Measurements from ENCODE around the gene NAV2. TPM values are rescaled to one million over a fixed set of nuclear protein-coding genes. Genes with fewer than 3 reads are reported as not detected.

The NAV2 gene
- total RNA-seq, 1 experiment from 2014 or later, result 46.3 TPM

- Histone ChIP-seq H3K27ac (ENCODE audit: insufficient read length, low read depth, low read length) (no peak overlapping the region), H3K4ac (ENCODE audit: low read depth, low read length) (no peak overlapping the region), H3K9ac (ENCODE audit: extremely low read depth, insufficient read length, low read length) (no peak overlapping the region), H4K5ac (ENCODE audit: insufficient read length, low read depth, low read length) (no peak overlapping the region), H3K14ac (ENCODE audit: insufficient read depth, low read length) (no peak overlapping the region), H3K23ac (ENCODE audit: insufficient read length, low read depth, low read length) (no peak overlapping the region), H2BK120ac (ENCODE audit: low read depth, low read length, poor library complexity, severe bottlenecking) (no peak overlapping the region), H3K79me2 (ENCODE audit: insufficient read depth, low read length) (no peaks in the 10 kb centered on the region), H2BK5ac (ENCODE audit: insufficient read length, low read length) (no peak overlapping the region), H2AFZ (ENCODE audit: low read length) (no peak overlapping the region), H4K20me1 (ENCODE audit: control insufficient read depth, insufficient read depth, insufficient read length) (no peaks in the 10 kb centered on the region), H3K56ac (ENCODE audit: insufficient read length, low read depth, low read length) (no peak overlapping the region), H2BK15ac (ENCODE audit: low read depth, low read length) (no peak overlapping the region), H4K91ac (ENCODE audit: insufficient read length, low read depth, low read length) (no peak overlapping the region), H3K4me2 (ENCODE audit: insufficient read depth, insufficient read length, low read length) (no peak overlapping the region), H2BK12ac (ENCODE audit: insufficient read length, low read depth, low read length) (no peak overlapping the region), H3K27me3 (ENCODE audit: insufficient read depth, low read length) (no peaks in the 10 kb centered on the region), H3K79me1 (ENCODE audit: insufficient read depth, low read depth, low read length, poor library complexity, severe bottlenecking) (no peaks in the 10 kb centered on the region), H2AK5ac (ENCODE audit: insufficient read length, low read length) (no peak overlapping the region), H2BK20ac (ENCODE audit: low read depth, low read length, poor library complexity, severe bottlenecking) (no peak overlapping the region), H3K23me2 (ENCODE audit: insufficient read length, low read depth, low read length, poor library complexity, severe bottlenecking) (no peaks in the 10 kb centered on the region), H3T11ph (ENCODE audit: low read length) (no peak overlapping the region), H3K4me1 (ENCODE audit: insufficient read depth, low read length) (peaks cover 24% of the 10 kb centered on the region), H3K18ac (ENCODE audit: insufficient read length, low read depth, low read length) (no peak overlapping the region), H3K9me3 (ENCODE audit: control insufficient read depth, low read depth, low read length) (no peaks in the 10 kb centered on the region), H4K8ac (replicated peaks; ENCODE audit: insufficient read length, low read depth, low read length) (no peak overlapping the region)
- WGBS (ENCODE audit: extremely low coverage, insufficient read length, low lambda C conversion rate), result no CpG with 5 or more reads among the region's 2 CpGs
- H3K27me3 Mint-ChIP-seq (ENCODE audit: low read depth), result no peaks in the 10 kb centered on the region
- H3K4me3 Mint-ChIP-seq, result no peak overlapping the region
- peaks cover 72 to 80% of the 10 kb centered on the region in 2 experiments for H3K4me1 Mint-ChIP-seq
- no peaks in the 10 kb centered on the region; a peak in 1 of 5 replicates for H3K9me3 Mint-ChIP-seq
- peak overlapping the region in 2 of 3 experiments; percentile 20 to 30; a peak in 3 of 7 replicates for H3K27ac Mint-ChIP-seq
- TF ChIP-seq CTCF (conservative IDR thresholded peaks at IDR 0.05), result no peak
- H3K36me3 Mint-ChIP-seq (ENCODE audit: insufficient read depth in 1 of 3, low read depth in 3 of 3), result peaks cover 0 to 9% (median 8%) of the 10 kb centered on the region in 3 experiments; a peak in 6 of 7 replicates
- DNase-seq, result no peak
Observed at GRCh38 chr11:19869466-19869865, 156.8 kb downstream of the NAV2 start.
